ENCODE measurements around the gene FIGNL1.
A peak's percentile ranks its signal among the peaks of the same experiment; 100 is the strongest.
"Not testable (repeated sequence)": the region's sequence is repeated elsewhere in the genome, so short reads cannot be mapped to it uniquely, and the experiment has no call there.

Gene FIGNL1

GRCh38 chr7:50470250-50471163 is 20.4 kb upstream of the FIGNL1 start:
- DNase-seq: no peak

DNA sequence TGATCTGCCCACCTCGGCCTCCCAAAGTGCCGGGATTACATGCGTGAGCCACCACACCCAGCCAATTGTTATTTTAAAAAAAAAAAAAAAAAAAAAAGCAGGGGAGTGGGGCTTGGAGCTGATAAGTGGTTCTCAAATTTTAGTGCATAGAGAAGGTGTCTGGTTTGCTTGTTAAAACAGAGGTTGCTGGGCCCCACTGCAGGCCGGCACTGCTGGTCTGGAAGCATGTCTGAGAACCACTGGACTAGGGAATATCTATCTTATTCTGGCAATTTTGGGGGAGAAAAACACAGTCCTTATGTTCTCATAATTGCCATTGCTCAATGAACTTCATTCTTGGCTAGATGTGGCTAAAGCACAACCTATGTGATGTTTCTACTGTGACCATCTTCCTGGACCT is 19.0 kb upstream of the FIGNL1 start:
- no peak for DNase-seq

DNA sequence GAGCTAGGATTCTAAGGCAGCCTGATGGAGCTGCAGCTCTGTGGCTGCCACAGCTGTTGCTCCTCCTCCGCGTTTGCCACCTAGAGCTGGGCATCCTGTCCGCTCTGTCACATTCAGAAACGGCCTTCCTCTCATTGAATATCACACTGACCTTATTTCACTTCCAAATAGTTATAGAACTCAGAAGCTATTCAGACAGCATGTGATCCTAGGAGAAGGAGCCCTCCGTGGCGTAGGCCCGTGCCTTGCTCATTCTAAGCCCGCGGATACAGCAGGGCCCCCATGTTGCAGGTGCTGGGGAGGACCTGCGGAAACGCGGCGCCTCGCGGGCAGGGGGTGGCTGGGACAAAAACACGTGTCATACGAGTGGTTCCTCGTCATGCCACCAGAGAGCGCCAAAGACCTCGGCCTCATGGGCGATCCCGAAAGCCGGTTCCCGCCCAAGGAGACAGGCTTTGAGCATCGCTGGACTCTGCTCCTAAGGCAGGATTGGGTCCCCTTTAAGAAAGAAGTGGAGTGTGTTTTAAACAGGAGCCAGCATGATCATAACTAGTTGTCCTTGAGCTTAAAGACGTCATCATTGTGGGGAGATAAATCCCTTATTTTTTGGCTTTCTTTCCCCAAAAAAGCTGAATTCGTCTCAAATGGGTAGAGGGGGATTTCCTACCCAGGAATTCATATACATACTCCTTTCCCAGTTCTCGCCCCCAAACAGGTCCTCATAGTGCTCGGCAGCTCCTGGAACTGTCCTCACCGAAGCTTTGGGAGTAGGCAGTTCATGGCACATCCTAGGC is 17.9 kb upstream of the FIGNL1 start:
- DNase-seq: peak; percentile 45 to 88 (median 67)

- no peak for DNase-seq
These were observed 16.9 kb upstream of the FIGNL1 start for GRCh38 chr7:50466815-50467585.

DNA sequence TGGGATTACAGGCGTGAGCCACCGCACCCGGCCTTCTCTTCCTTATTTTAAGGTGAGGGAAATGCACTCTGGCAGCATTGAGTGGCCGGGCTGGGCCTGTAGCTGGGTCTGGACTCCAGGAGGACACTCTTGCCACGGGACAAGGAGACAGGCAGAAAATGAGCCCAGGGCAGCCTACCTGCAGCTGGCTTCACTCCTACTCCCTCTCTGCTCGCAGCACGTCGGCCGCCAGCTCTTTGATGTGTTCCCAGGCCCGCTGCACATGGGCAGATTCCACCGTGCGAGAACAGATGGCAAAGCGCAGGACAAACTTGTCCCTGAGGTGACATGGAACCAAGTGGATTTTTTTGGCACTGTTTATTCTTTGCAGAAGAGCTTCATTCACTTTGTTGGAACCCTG is 12.9 kb upstream of the FIGNL1 start:
- no peak for DNase-seq

DNA sequence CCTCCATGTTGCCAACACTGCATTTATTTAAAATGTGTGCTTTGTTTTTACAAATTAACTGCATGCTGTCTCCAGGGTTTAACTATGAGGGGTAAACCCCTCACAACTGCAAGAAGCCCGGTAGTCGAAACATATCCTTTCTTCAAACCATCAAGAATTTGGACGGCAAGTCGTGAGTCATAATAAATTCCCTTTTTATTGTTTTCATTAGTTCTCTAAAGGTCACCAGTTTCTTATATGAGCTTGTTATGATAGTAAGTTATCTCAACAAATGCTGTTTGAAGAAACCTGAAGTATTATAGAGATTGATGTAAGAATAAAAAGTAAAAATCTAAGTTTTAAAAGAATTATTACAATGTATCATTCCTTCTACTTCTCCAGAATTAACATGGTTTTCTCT is 12.2 kb upstream of the FIGNL1 start:
- no peak for DNase-seq

GRCh38 chr7:50461695-50462094 is 11.5 kb upstream of the FIGNL1 start:
- no peak for DNase-seq

DNA sequence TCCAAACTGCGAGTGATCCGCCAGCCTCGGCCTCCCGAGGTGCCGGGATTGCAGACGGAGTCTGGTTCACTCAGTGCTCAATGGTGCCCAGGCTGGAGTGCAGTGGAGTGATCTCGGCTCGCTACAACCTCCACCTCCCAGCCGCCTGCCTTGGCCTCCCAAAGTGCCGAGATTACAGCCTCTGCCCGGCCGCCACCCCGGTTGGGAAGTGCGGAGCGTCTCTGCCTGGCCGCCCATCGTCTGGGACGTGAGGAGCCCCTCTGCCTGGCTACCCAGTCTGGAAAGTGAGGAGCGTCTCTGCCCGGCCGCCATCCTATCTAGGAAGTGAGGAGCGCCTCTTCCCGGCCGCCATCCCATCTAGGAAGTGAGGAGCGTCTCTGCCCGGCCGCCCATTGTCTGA is 9.0 kb upstream of the FIGNL1 start:
- DNase-seq: not testable (repeated sequence)

- DNase-seq: not testable (repeated sequence)
These were observed 8.5 kb upstream of the FIGNL1 start for GRCh38 chr7:50458651-50459050.

- DNase-seq: no peak
These were observed 6.4 kb upstream of the FIGNL1 start for GRCh38 chr7:50456371-50457123.

DNA sequence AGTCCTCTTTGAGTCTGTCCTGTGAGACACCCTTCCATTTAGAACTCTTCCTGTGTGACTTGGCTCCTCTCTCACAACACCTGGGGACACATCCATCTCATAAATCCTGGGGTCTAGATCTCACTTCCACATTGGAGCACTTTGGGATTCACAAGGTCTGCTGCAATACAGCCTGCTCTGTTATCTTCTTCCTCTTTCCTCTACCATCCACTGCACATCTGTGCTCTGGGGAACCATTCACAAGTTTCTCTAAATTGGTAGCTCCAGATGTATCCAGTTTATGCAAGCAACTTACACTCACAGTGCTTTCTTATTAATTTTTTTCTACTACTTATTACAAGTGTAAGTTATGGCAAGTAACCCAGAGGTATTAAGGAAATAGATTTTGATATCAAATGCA is 5.5 kb upstream of the FIGNL1 start:
- DNase-seq: no peak

- no peak for DNase-seq
These were observed 4.8 kb upstream of the FIGNL1 start for GRCh38 chr7:50454968-50455367.

DNA sequence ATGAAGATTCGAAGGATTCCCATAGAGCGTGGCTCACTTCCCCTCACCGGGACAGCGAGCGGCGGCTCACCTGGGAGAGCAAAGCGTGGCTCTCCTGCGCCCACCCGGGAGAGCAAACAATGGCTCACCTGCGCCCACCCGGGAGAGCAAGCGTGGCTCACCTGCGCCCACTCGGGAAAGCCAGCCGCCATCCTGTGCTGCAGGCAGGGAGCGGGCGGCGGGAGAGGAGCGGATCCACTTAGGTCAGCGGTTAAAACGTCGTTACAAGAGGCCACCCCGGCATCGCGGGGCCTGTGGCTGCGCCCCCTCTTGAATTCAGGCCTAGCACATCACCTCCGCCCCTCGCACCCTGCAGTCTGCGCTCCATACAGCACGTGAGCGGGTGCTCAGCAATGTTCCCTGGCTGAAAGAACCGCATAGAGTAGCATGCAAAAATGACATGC is 461 bp upstream of the FIGNL1 start:
- DNase-seq: peak in 2 of 5 experiments; percentile 9 to 47

DNA sequence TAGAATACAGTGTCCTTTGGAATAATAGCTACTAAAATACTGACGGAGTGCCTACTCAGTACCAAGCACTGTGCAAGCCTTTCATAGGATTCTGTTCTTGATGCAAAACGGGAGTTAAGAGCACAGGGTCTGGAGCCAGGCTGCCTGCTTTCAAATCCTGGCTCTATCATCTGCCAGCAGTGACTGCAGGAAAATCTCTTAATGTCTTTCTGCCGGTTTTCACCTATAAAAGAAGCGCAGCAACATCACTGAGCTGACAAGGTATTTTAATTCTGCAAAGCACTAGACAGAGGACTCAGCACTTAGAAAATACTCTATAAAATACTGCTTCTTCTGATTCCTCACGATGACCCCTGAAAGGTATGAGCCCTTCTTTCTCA is 659 bp downstream of the FIGNL1 start:
- DNase-seq: no peak

- DNase-seq: peak in 1 of 5 experiments; percentile 57
These were observed 1.3 kb downstream of the FIGNL1 start for GRCh38 chr7:50448823-50449222.

GRCh38 chr7:50446542-50446960 is 3.6 kb downstream of the FIGNL1 start:
- peak in 1 of 5 experiments; percentile 24 for DNase-seq

DNA sequence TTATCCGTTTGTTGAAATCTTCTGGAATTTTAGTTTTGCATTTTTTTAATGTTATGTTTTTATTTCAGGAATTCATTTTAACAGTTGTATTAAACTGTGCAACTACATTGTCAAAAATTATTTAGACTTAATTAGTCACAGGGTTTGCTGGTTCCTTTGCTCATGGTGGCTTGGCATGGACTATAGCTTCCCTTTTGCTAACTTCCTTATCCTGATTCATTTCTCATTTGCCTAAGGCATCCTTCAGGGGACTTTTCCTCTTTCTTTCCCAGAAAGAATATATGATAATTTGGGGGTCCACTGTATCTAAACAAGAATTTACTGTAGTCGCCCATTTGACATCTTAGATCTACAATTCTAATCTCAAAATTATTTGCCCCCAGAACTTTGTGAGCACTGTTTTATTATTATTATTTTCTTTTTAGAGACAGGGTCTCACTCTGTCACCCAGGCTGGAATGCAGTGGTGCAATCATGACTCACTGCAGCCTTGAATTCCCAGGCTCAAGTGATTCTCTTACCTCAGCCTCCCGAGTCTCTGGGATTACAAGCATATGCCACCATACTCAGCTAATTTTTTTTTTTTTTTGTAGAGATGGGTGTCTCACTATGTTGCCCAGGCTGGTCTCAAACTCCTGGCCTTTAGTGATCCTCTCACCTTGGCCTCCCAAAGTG is 13.9 kb downstream of the FIGNL1 start:
- DNase-seq: no peak

- DNase-seq: no peak
These were observed 18.3 kb downstream of the FIGNL1 start for GRCh38 chr7:50431722-50432305.

DNA sequence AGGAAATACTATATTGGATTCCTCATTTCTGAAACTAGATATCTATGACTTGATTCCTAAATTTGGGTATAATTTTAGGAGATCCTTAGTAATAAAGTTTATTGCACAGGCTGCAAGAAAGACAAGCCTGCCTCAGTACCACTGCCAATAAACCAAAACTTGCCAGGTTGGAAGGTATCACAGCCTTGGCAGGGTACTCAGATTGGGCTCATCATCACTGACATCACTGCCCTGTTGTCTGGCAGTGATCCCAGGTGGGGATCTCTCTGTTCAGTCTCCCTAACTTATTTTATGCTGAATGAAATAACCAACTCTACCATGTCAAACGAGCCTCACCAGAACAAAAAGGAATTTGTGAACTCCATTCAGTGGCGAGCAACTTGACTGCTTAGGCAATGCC is 18.8 kb downstream of the FIGNL1 start:
- no peak for DNase-seq

DNA sequence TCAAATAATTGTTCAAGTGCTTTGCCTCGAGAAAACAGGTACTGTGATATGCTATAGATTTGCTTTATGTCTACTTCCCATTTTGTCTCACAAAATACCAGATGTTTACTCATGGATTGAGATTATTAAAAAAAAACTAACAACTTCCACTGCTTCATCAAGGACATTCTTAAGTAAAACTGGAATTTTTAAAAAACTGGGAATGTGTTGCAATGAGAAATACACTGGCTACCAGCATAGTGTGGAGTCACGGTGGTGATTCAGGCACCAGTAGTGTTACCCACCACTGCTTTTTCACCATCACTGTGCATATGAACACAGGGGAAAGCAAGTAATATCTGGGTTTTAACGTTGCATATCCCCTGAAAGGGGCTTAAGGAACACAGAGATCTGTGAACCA is 21.2 kb downstream of the FIGNL1 start:
- no peak for DNase-seq

DNA sequence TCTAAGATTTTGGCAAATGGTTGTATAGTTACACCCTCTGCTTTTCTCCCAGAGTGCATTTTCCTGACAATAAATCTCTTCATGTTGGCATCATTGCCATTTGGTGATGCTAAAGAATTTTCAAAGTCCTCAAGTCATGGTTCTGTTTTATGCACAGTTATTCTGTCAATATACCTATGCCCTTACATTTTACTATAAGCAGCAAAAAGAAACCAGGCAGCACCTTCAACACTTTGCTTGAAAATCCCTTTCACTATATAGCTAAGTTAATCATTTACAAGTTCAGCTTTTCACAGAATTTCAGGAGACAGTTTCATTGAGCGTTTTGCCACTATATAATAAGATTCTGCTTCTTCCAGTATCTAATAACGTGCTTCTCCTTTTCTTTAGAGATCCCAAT is 22.6 kb downstream of the FIGNL1 start:
- DNase-seq: no peak
